Measurements from ENCODE around the gene PARP1.

The PARP1 gene

GRCh38 chr1:226404904-226405222 is 3.0 kb downstream of the PARP1 start:
- DNase-seq: no peak

- no peak for DNase-seq
Observed at GRCh38 chr1:226404063-226404903, 3.6 kb downstream of the PARP1 start.

GRCh38 chr1:226403201-226404034 is 4.5 kb downstream of the PARP1 start:
- DNase-seq: no peak

DNA sequence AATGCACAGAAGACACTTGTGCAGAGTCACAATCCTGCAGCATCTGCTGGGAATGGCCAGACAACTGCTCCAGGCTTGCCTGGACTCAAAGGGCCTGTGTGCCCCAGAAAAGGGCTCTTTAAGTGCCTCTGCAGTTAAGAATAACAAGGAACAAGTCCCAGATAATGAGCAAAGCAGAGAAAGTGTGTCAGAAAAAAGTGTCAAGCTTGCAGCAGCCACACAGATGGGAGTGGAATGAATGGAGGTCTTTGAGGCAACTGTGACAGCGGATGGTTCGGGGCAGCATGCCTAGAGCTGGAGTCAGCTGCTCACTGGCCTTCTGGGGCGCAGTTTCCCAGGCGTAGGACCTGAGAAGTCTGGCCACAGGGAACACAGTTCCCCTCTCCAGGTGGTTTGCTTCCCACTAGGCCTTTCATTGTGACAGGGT is 5.1 kb downstream of the PARP1 start:
- DNase-seq: no peak

GRCh38 chr1:226401355-226402303 is 6.3 kb downstream of the PARP1 start:
- no peak for DNase-seq

DNA sequence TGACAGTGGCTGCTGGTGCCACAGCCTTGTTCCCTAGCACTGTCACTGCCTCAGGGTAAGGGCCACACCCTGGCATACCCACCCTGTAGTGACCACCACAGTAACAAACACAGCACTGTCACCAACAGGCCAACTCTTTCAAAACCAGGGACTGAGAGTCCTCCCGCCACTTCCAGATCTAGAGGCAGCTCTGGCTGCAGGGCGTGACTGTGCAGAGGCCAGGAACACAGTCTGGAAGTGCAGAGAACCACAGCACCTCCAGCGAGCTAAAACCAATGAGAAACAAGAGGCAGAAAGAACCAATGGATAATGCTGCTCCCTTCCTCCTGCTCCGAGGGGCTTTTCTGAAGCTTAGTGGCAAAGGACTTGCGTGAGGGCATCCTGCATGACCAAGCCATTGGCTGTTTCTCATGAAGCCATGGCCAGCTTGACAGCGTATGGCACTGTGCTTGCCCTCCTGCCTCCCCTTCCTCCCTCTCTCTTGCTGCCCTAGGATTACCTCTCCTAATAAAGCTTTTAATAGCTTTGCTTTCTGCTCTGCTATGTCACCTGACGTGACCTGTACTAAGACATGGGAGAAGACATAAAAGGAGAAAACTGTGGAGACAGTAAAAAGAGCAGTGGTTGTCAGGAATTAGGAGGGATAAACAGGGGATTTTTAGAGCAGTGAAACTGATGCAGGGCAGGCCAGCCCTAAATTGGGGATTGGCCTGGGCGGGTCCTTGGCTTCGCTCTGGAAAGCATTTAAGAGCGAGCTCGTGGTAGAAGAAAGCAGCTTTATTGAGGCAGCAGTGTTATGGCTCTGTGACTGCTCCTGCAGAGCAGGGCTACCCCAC is 7.2 kb downstream of the PARP1 start:
- DNase-seq: no peak

DNA sequence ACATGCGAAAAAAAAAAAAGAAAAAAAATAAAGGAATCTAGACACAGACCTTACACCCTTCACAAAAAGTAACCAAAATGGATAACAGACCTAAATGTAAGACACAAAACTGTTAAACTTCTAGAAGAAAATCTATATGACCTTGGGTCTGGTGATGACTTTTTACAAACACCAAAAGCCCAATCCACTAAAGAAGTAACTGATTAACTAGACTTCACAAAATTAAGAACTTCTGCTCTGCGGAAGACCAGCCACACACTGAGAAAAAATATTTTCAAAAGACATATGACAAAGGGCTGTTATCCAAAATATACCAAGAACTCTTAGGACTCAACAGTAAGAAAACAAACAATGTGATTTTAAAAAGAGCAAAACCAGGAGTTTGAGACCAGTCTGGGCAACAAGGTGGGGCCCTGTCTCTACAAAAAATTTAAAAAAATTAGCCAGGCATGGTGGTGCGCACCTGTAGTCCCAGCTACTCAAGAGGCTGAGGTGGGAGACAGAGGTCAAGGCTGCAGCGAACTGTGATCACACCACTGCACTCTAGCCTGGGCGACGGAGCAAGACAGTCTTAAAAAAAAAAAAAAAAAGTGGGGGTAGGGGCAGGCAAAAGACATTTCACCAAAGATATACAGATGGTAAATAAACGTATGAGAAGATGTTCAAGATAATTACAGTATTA is 9.8 kb downstream of the PARP1 start:
- DNase-seq: no peak

DNA sequence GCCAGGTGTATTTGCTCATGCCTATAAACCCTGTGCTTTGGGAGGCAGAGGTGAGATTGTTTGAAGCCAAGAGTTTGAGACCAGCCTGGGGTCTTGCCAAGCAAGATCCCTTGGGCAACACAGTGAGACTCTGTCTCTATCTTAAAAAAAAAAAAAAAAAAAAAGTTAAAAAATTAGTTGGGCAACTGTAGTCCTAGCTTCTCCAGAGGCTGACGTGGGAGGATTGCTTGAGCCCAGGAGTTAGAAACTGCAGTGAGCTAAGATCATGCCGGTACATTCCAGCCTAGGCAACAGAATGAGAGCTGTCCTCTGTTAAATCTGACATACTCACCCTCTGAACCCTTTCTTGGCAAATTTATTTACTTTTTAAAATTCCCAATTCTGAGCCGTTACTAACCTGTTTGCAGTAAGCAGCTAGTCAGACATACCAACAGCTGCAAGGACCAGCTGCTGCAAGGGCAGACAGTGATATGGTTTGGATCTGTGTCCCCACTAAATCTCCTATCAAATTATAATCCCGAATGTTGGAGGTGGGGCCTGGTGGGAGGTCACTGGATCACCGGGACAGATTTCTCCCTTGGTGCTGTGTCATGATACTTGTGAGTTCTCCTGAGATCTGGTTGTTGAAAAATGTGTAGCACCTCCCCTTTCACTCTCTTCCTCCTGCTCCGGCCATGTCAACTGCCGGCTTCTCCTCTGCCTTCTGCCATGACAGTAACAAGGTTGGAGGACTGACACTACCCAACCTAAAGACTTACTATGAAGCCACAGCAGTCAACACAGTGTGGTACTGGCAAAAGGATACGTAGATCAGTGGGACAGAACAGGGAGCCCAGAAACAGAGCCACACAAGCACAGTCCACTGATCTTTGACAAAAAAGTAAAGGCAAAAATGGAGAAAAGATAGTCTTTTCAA is 10.6 kb downstream of the PARP1 start:
- no peak for DNase-seq

DNA sequence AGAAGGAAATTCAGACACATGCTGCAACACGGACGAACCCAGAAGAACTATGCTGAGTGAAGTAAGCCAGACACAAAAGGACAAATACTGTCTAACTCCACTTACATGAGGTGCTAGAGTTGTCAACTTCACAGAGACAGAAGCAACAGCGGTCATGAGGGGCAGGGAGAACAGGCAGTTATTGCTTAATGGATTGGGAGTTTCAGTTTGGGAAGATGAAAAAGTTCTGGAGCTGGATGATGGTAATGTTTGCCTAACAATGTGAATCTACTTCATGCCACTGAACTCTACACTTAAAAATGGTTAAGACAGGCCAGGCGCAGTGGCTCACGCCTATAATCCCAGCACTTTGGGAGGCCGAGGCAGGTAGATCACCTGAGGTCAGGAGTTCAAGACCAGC is 12.1 kb downstream of the PARP1 start:
- no peak for DNase-seq

DNA sequence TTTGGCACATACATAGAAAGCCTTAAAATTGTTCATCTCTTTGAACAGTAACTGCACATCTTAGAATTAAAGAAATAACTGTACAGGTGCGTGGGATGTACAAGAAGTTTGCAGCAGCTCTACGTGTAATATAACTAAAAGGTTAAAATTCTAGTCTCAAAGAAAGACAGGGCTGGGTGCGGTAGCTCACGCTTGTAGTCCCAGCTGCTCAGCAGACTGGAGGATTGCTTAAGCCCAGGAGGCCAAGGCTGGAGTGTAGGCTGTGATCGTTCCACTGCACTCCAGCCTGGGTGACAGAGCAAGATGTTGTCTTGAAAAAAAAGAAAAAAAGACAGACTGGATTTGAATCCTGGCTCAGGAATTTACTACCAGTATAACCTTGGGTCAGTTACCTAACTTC is 13.4 kb downstream of the PARP1 start:
- no peak for DNase-seq

DNA sequence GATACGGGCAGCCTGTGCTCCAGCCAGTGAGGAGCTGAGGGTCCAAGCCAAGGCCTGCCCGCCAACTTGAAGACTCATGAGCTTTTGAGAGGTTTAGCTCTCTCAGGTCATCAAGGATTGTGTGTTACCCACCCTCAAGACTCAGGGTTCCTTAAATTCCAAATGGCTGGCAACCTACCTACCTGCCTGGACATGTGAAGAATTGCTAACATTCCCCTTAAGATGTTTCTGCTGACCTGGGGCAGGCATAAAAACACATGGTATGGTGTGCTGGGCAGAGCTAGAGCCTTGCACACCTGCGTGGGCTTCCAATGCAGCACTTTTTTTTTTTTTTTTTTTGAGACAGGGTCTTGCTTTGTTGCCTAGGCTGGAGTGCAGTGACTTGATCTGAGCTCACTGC is 17.2 kb downstream of the PARP1 start:
- no peak for DNase-seq

DNA sequence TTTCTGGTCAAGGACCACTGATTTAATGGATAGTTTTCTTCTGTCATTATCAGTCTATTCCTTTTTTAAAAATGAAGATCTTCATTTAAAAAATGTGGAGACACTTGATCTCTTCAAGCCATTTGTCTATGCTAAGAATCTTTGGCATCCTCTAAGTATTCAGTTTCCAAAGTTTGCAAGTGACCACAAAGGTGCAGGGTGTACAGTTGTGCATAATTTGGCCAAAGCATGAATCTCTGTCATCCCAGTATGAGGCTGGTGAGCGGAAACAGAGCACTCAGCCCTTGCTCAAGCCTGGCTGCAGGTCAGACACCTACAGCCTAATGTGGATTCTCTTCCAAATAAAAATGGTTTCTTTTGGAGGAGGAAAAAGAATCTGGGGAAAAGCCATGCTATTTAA is 19.8 kb downstream of the PARP1 start:
- DNase-seq: no peak

DNA sequence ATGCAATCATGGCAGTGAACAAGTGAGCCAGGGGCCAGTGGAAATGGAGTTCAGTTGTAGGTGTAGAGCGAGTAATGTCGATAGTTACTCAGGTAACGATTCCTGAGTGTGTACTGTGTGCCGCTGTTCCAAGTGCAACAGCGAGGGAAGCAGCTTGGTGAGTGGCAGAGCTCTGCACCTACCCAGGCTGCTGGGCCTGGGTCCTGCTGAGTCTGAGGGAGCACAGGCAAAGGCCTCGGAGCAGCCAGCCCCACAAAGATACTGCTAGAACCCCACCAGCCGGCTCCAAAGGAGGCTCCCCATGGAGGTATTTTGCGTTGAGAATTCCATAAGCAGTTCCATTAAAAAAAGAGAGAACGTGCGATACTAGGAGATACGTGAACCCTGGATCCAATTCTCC is 23.2 kb downstream of the PARP1 start:
- DNase-seq: no peak

- DNase-seq: no peak
Observed at GRCh38 chr1:226384040-226384439, 23.9 kb downstream of the PARP1 start.

DNA sequence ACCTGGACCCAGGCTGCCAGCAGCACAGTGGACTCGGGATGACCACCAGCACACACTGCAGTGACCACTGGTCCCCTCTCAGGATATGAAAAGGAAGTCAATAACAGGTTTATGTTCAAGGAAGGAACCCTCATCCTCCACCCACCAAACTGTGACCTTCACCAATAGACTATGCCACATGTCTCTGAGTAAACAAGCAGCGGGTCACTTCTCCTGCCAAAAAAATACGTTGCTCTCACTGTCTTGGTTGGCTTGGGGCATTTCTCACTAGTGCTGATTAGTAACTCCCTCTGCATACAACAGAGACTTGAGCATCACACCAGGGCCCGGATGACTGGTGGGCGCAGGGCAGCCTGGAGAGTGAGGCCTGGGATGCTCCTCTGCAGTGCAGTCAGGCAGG is 25.9 kb downstream of the PARP1 start:
- no peak for DNase-seq

DNA sequence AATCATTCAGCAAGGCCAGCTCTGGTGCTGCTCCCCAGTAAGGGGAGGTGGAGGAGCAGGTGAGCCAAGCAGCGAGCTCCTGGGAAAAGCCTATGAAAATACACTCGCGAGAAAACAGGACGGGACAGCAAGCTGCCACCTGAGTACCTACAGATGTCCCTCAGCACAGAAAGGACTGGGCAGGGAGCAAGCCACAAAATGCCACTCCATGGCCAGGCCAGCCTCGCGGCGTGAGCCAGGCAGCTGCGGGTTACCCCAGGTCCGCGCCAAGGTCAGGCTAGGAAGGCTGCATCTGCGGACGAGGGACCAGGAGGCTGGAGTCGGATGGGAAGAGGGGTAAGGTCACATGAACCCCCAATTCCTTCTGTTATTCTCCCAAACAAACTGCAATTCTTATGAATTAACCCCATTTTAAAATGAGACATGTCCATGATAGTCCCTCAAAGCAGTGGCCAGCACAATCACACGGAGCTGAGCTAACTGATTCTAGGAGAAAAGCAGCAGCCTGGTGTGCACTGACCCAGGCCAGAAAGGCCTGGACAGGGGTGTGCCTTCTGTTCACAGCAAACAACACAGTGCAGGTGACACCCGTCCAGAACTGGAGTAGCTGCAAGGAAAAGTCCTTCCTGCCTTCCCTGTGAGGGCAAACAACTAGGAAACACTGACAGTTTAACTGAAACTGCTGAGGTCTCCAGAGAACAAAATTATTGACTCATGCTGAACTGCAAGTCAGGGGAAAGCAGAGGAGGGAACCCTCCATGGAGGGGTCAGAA is 26.5 kb downstream of the PARP1 start:
- DNase-seq: no peak

- DNase-seq: no peak
Observed at GRCh38 chr1:226378071-226378470, 29.8 kb downstream of the PARP1 start.

GRCh38 chr1:226376300-226376699 is 31.6 kb downstream of the PARP1 start:
- DNase-seq: no peak

DNA sequence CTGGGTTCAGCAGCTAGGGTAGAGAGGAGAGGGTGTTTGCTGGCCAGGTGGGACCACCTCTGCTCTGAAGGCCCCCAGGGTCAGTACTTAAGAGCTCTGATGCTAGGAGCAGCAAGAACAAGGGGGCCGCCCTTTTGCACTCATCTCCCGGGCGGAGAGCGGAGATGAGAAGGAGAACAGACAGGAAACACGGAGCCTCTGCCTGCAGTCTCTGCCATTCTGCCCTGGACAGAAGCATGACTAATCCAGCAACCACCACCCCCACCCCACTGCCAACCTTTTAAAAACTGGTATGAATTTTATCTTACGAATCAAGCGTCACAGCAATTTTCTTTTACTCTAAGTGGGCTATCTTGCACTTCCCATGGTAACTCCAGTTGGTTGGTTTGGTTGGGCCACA is 34.5 kb downstream of the PARP1 start:
- no peak for DNase-seq

GRCh38 chr1:226372885-226373284 is 35.0 kb downstream of the PARP1 start:
- no peak for DNase-seq

Data from activated naive CD4-positive, alpha-beta T cell (primary cell).